GM12801 (cell line): Measurements from ENCODE around the gene PPIF.

Experiments
- TF ChIP-seq, protein P1 (sequence below): IDR thresholded peaks from one replicate; pipeline ENCODE4 v1.5.1; 2011; ENCODE audit warnings: control low read depth; ENCODE audit not compliant: insufficient read length; ENCODE audit errors: extremely low read depth

Gene PPIF

DNA sequence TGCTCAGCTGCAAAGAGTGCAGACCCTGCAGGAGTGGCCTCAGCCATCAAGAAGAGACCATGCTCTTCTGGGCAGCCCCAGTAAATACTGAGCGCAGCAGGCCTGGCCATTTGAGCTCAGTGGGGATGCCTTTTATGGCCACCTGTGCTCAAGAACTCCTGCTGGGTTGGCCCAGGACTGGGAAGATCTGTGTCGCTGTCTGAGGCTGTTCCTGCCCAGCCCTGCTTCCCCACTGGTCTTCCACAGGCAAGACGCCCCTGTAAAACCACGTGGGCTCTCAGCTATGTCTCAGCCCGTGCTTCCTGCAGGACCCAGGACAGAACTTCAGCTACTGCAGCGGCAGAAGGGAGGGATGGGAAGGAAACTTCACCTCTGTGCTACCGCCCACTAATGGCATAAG, 10.5 kb upstream of the PPIF start:
- TF ChIP-seq, protein P1, sequence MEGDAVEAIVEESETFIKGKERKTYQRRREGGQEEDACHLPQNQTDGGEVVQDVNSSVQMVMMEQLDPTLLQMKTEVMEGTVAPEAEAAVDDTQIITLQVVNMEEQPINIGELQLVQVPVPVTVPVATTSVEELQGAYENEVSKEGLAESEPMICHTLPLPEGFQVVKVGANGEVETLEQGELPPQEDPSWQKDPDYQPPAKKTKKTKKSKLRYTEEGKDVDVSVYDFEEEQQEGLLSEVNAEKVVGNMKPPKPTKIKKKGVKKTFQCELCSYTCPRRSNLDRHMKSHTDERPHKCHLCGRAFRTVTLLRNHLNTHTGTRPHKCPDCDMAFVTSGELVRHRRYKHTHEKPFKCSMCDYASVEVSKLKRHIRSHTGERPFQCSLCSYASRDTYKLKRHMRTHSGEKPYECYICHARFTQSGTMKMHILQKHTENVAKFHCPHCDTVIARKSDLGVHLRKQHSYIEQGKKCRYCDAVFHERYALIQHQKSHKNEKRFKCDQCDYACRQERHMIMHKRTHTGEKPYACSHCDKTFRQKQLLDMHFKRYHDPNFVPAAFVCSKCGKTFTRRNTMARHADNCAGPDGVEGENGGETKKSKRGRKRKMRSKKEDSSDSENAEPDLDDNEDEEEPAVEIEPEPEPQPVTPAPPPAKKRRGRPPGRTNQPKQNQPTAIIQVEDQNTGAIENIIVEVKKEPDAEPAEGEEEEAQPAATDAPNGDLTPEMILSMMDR = no peak

GRCh38 chr10:79339266-79339665, 8.0 kb upstream of the PPIF start:
- TF ChIP-seq, protein P1 = no peak

DNA sequence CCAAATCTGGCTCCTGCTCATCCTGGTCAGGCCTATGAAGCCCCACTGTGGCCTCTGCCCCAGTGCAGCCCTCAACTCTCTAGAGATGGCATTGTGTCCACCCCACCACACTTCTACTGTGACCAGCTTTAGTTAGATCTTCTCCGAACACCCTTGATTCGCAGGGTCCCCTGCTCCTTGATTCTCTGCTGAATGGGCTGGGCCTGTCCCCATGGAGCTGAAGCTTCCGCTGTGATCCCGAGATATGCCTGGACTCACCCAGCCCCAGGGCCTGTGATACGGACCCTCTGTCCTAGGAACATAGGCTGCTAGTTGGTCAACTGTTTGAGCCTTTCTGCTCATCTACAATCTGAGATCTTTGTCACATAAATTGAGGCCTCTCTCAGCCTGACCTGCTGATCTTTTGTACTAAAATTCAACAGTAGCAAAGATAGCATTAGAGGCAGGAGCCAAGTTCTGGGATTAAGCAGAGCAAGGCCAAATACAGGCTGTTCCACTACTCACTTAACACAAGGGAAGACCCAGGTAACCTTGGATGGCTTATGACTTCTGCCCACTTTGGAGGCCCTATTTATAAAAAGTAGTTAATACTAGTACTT, 6.5 kb upstream of the PPIF start:
- TF ChIP-seq, protein P1 = no peak

GRCh38 chr10:79342295-79342761, 4.9 kb upstream of the PPIF start:
- TF ChIP-seq, protein P1 = no peak

DNA sequence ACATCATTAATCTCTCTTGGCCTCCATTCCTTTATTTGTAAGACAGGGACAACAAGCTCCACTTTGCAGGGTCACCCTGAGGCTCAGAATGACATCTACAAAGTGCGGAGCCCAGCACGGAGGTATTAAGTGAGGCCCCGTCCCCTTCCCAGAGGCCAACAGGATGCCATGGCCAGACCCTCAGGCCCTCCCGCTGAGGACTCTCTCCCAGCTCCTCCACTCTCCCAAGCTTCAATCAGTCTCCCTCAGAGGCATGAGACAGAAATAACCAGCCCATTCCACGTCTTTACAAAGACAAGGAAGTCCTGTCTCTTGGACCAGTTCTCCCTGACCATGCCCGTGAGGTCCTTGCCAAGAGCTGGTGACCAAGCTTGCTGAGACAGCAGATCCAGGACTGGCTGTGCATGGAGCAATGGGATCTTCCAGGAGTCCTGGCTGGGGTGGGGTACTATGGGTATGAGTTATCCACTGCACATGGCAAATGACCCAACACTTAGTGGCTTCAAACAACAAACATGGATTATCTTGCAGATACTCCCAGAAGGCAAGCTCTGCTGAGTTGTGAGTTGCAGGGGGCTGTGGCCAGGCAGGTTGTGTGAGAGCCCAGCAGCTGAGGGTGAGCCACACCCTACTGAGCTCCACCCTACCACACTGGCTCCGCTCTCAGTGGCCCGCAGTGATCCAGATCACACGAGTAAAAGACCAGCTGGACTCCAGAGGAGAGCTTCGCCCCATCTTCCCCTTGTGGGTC, 4.3 kb upstream of the PPIF start:
- TF ChIP-seq, protein P1 = no peak

GRCh38 chr10:79344502-79345195, 2.6 kb upstream of the PPIF start:
- TF ChIP-seq, protein P1 = no peak

- TF ChIP-seq, protein P1 = no peak
Observed at GRCh38 chr10:79345241-79346011, 1.8 kb upstream of the PPIF start.
